PC-9 (cell line): ENCODE data around the gene RNF13.

ENCODE experiments used
- CTCF ChIP-seq: fragments of 200-600 bp; sonication (generic); conservative IDR thresholded peaks from 2 replicates; pipeline ENCODE4 v1.6.1; 2017; ENCODE audit warnings: mixed run types, antibody characterized with exemption, mild to moderate bottlenecking, moderate library complexity
- EZH2 ChIP-seq: fragments of 200-600 bp; sonication (generic); IDR thresholded peaks from 2 replicates; pipeline ENCODE4 v1.8.0; 2017; ENCODE audit warnings: antibody characterized with exemption, low read depth

- TF ChIP-seq CTCF (no peak), EZH2 (no peak)
Observed at GRCh38 chr3:149959443-149959842, 146.4 kb downstream of the RNF13 start.
